ENCODE data around the gene SYTL2. TPM values are rescaled to one million over a fixed set of nuclear protein-coding genes. Genes with fewer than 3 reads are reported as not detected.
"Not testable (repeated sequence)": the region's sequence is repeated elsewhere in the genome, so short reads cannot be mapped to it uniquely, and the experiment has no call there.

Gene SYTL2
- total and polyA plus RNA-seq, 2 donors (not counting 1 experiment from before 2014, with no cell fraction given), result 165 to 387 TPM

- no peak for DNase-seq (ENCODE audit: low read depth in 2 of 2)
- no peak overlapping the region for H3K9ac ChIP-seq (ENCODE audit: insufficient read depth, low read length)
- H3K27me3 ChIP-seq (ENCODE audit: control insufficient read depth, insufficient read depth, low read length), result no peaks in the 10 kb centered on the region
- H3K27ac ChIP-seq (ENCODE audit: insufficient read depth, low read length), result no peak overlapping the region
- peaks cover 2% of the 10 kb centered on the region for H3K4me1 ChIP-seq (ENCODE audit: control insufficient read depth, extremely low read depth, insufficient read depth, low read length)
- H4K20me1 ChIP-seq (ENCODE audit: control insufficient read depth, extremely low read depth, insufficient read depth, low read length), result no peaks in the 10 kb centered on the region
- no peaks in the 10 kb centered on the region for H3K9me3 ChIP-seq (ENCODE audit: control insufficient read depth, insufficient read depth, low read depth, low read length)
- no peaks in the 10 kb centered on the region for H3K36me3 ChIP-seq (ENCODE audit: control insufficient read depth, insufficient read depth, low read length)
- no peak overlapping the region for H3K4me2 ChIP-seq (ENCODE audit: extremely low read depth, insufficient read depth, low read length)
- no peak overlapping the region for H3K4me3 ChIP-seq (replicated peaks in 1 of 4; ENCODE audit: control extremely low read depth in 1 of 4, insufficient read depth in 1 of 4, low read depth in 3 of 4, low read length in 4 of 4)
- no peak overlapping the region for H2AFZ ChIP-seq (ENCODE audit: low read length)
- TF ChIP-seq, protein P1, sequence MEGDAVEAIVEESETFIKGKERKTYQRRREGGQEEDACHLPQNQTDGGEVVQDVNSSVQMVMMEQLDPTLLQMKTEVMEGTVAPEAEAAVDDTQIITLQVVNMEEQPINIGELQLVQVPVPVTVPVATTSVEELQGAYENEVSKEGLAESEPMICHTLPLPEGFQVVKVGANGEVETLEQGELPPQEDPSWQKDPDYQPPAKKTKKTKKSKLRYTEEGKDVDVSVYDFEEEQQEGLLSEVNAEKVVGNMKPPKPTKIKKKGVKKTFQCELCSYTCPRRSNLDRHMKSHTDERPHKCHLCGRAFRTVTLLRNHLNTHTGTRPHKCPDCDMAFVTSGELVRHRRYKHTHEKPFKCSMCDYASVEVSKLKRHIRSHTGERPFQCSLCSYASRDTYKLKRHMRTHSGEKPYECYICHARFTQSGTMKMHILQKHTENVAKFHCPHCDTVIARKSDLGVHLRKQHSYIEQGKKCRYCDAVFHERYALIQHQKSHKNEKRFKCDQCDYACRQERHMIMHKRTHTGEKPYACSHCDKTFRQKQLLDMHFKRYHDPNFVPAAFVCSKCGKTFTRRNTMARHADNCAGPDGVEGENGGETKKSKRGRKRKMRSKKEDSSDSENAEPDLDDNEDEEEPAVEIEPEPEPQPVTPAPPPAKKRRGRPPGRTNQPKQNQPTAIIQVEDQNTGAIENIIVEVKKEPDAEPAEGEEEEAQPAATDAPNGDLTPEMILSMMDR (conservative IDR thresholded peaks at IDR 0.05 in 1 of 2, IDR thresholded peaks at IDR 0.05 in 1 of 2; ENCODE audit: low read depth in 1 of 2, low read length in 2 of 2), result no peak
- no peak for TF ChIP-seq EZH2 (IDR thresholded peaks at IDR 0.05; ENCODE audit: low read length, missing control alignments)
- H3K79me2 ChIP-seq (ENCODE audit: control insufficient read depth, insufficient read depth, low read length), result no peaks in the 10 kb centered on the region
These were observed 30.8 kb downstream of the SYTL2 start for GRCh38 chr11:85779956-85780640.

DNA sequence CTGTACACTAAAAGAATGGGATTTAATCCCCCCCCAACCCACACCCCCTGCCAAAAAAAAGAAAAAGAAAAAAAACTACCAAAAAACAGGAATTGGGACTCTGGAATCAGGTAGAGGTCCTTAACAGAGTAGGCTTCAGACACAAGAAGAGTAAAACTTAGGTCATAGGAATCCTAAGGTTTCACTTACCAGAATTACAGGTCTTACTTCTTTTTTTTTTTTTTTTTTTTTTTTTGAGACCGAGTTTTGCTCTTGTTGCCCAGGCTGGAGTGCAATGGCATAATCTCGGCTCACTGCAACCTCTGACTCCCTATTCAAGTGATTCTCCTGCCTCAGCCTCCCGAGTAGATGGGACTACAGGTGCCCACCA lies 33.4 kb downstream of the SYTL2 start:
- not testable (repeated sequence) for H3K4me2 ChIP-seq (ENCODE audit: extremely low read depth, insufficient read depth, low read length); H4K20me1 ChIP-seq (ENCODE audit: control insufficient read depth, extremely low read depth, insufficient read depth, low read length); H3K27me3 ChIP-seq (ENCODE audit: control insufficient read depth, insufficient read depth, low read length); H3K79me2 ChIP-seq (ENCODE audit: control insufficient read depth, insufficient read depth, low read length); H3K36me3 ChIP-seq (ENCODE audit: control insufficient read depth, insufficient read depth, low read length); H2AFZ ChIP-seq (ENCODE audit: low read length); H3K9me3 ChIP-seq (ENCODE audit: control insufficient read depth, insufficient read depth, low read depth, low read length); DNase-seq (ENCODE audit: low read depth in 2 of 2); H3K4me1 ChIP-seq (ENCODE audit: control insufficient read depth, extremely low read depth, insufficient read depth, low read length); H3K9ac ChIP-seq (ENCODE audit: insufficient read depth, low read length); H3K4me3 ChIP-seq (replicated peaks in 1 of 4; ENCODE audit: control extremely low read depth in 1 of 4, insufficient read depth in 1 of 4, low read depth in 3 of 4, low read length in 4 of 4); H3K27ac ChIP-seq (ENCODE audit: insufficient read depth, low read length)

- H4K20me1 ChIP-seq (ENCODE audit: control insufficient read depth, extremely low read depth, insufficient read depth, low read length), result no peaks in the 10 kb centered on the region
- no peaks in the 10 kb centered on the region for H3K36me3 ChIP-seq (ENCODE audit: control insufficient read depth, insufficient read depth, low read length)
- no peaks in the 10 kb centered on the region for H3K79me2 ChIP-seq (ENCODE audit: control insufficient read depth, insufficient read depth, low read length)
- H3K9ac ChIP-seq (ENCODE audit: insufficient read depth, low read length), result no peak overlapping the region
- H2AFZ ChIP-seq (ENCODE audit: low read length), result no peak overlapping the region
- H3K27me3 ChIP-seq (ENCODE audit: control insufficient read depth, insufficient read depth, low read length), result no peaks in the 10 kb centered on the region
- no peaks in the 10 kb centered on the region for H3K9me3 ChIP-seq (ENCODE audit: control insufficient read depth, insufficient read depth, low read depth, low read length)
- no peak for DNase-seq (ENCODE audit: low read depth in 2 of 2)
- H3K4me1 ChIP-seq (ENCODE audit: control insufficient read depth, extremely low read depth, insufficient read depth, low read length), result peaks cover 7% of the 10 kb centered on the region
- TF ChIP-seq, protein P1 (conservative IDR thresholded peaks at IDR 0.05 in 1 of 2, IDR thresholded peaks at IDR 0.05 in 1 of 2; ENCODE audit: low read depth in 1 of 2, low read length in 2 of 2), result no peak
- no peak for TF ChIP-seq EZH2 (IDR thresholded peaks at IDR 0.05; ENCODE audit: low read length, missing control alignments)
- no peak overlapping the region for H3K27ac ChIP-seq (ENCODE audit: insufficient read depth, low read length)
- H3K4me3 ChIP-seq (replicated peaks in 1 of 4; ENCODE audit: control extremely low read depth in 1 of 4, insufficient read depth in 1 of 4, low read depth in 3 of 4, low read length in 4 of 4), result no peak overlapping the region
- H3K4me2 ChIP-seq (ENCODE audit: extremely low read depth, insufficient read depth, low read length), result no peak overlapping the region
These were observed 33.9 kb downstream of the SYTL2 start for GRCh38 chr11:85776951-85777602.
